ENCODE results near the gene ARHGEF4.

The ARHGEF4 gene

DNA sequence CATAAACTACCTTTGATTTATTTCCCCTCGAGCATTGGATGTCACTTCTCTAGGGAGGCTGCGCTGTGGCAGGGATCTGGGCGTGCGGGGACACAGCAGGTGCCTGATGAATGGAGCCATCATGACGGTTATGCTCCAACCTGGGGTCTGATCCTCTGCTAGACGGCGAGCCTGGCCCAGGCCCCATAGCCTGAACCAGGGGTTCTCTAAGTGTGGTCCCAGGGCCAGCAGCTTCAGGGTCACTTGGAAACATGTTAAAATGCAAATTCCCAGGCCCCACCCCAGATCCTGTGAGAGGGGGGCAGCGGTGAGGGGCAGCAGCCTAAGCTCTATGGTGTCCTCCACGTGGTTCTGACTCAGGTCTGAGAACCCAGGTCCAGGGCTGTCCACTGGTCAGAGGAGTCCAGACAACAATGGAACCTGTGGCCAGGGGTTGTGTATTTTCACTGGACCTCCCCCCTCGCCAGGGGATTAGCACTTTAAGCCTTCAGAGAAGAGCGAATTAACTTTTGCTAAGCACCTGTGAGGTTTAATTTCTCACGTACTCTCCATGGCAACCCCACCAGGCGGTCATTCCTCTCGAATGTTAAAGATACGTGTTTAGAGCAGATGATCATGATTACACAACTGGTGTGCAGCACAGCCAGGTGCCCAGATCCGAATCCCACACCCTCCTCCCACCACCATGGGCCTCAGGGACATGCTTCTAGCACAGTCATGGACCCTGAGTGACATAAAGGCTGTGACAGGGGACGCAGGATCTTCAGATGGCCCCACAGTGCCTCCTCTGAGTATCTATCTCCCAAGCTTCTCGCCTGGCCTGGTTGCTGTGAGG lies 1.6 kb upstream of the ARHGEF4 start:
- no peak for DNase-seq

DNA sequence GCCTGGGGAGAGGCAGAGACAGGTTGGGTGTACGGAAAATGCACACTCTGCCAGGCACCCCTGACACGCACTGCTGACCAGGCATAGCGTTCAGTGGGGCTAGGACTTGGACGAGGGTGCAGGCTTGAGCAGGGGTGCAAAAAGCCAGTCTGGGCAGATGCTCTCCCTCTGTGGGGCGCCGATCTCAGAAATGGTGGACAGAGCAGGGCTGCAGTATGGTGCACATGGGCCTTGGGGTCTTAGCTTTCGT lies 1.0 kb upstream of the ARHGEF4 start:
- DNase-seq = no peak

- DNase-seq = no peak
Measured at GRCh38 chr2:130837175-130837810, 579 bp downstream of the ARHGEF4 start.

DNA sequence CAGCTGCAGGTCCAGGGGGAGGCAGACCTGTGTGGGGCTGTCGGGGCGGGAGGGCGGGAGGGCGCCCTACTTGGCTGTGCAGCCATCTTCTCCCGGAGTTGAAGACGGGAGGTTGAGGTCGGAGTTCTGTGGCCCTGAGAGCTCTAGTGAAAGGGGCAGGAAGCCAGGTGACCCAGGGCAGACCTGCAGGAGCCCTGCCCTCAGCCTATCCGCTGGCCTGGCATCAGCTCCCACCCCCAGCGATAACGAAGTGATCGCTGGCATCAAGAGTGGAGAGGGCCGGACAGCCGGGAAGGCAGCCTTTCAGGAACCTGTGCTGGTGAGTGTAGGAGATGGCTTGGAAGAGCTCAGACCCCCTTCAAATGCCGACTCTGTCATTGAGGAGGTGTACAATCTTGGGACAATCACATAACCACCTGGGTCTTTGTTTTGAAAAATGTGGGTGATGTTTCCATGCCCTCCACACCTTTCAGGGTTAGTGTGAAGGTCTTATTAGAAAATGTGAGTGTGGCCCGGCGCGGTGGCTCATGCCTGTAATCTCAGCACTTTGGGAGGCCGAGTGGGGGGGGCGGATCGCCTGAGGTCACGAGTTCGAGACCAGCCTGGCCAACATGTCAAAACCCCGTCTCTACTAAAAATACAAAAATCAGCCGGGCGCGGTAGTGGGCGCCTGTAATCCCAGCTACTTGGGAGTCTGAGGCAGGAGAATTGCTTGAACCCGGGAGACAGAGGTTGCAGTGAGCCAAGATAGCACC lies 1.3 kb downstream of the ARHGEF4 start:
- DNase-seq = no peak

DNA sequence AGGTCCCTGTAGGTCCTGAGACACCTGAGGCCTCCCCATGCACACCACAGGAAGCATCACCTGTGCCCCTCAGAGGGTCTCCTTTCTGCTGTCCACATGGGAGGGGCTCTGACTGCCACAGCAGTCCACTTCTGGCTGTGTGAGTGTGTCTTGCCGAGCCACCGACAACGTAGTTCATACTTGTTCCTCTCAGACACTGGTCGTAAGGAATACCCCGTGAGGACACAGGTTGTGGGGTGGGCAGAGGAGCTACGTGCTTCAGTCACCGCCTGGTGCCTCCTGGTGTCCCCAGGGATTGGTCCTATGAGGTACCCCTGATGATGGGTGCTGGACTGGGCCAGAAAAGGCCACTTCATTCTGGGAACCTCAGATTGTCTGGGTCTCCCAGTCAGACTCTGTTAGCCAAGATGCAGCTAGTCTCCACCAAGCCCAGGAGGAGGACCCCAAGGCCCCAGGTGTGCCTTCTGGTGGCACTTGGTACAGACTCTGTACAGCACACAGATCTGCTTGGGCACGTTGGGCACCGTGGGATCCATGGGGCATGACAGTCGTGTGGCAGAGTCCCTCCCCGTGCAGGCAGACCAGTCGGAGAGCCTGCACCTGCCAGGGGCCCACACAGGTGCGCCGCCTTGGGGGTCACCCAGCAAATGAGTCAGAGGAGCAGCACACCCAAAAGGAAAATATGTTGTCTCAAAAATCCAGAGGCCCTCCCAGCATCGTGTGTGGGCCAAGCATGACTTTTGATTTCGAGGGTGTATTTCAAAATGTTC lies 2.5 kb downstream of the ARHGEF4 start:
- DNase-seq = no peak

DNA sequence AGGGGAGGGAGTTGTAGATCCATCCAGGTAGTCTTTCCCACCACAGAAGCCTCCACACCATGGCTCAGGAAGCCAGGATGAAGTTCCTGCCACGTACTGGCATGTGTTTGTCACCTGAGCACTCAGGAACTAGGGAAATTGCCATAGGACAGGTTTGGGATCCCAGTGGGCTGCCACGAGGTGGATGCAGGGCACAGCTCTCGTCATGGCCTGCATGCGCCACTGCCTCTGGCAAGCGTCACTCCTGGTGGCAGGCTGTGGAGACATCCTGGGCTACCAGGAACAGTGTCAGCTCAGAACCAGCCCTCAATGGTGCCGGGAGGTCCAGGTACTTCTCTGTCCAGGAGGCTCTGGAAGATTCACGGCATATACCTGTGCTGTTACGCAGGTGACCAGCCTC lies 3.8 kb downstream of the ARHGEF4 start:
- no peak for DNase-seq

- no peak for DNase-seq
Measured at GRCh38 chr2:130841741-130842365, 5.1 kb downstream of the ARHGEF4 start.

- DNase-seq = no peak
Measured at GRCh38 chr2:130842770-130843169, 6.1 kb downstream of the ARHGEF4 start.

- DNase-seq = no peak
Measured at GRCh38 chr2:130843321-130843985, 6.7 kb downstream of the ARHGEF4 start.

GRCh38 chr2:130844161-130844560 lies 7.4 kb downstream of the ARHGEF4 start:
- DNase-seq = no peak

GRCh38 chr2:130845505-130846085 lies 8.9 kb downstream of the ARHGEF4 start:
- no peak for DNase-seq

GRCh38 chr2:130846233-130846632 lies 9.5 kb downstream of the ARHGEF4 start:
- DNase-seq = no peak

- DNase-seq = no peak
Measured at GRCh38 chr2:130846686-130847375, 10.1 kb downstream of the ARHGEF4 start.

DNA sequence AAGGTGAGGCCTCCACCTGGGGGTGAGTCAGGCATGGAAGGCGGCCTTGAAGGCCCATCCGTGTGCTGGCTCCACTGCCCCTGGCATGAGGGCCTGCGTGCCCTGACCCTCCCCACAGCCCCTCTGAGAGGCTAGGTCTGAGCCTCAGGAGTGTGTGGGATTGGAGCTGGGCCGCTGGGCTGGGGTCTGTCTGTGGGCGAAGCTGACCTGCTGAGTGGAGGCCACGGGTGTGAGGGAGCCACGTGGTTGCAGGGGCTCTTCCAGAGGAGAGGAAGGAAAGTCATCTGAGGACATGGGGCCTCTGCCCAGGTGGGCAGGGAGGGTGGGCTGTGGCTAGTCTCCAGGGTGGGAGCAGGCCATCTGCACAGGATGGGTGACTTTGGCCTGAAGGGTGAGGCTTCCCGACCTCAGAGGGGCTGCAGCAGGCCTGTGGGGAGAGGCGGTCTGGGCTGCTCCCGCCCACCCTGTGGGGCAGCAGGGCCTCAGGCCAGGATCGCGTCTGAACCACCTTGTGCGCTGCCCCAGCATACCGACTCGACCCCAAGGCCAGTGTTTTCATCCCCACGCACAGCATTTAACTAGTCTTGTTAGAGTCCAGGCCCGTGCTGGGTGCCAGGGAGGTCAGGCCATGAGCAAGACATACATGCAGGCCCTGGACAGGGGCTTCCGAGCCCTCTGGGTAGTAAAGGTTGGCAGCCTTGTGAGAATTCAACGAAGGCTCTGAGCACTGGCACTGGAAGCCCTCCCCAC lies 11.2 kb downstream of the ARHGEF4 start:
- no peak for DNase-seq

DNA sequence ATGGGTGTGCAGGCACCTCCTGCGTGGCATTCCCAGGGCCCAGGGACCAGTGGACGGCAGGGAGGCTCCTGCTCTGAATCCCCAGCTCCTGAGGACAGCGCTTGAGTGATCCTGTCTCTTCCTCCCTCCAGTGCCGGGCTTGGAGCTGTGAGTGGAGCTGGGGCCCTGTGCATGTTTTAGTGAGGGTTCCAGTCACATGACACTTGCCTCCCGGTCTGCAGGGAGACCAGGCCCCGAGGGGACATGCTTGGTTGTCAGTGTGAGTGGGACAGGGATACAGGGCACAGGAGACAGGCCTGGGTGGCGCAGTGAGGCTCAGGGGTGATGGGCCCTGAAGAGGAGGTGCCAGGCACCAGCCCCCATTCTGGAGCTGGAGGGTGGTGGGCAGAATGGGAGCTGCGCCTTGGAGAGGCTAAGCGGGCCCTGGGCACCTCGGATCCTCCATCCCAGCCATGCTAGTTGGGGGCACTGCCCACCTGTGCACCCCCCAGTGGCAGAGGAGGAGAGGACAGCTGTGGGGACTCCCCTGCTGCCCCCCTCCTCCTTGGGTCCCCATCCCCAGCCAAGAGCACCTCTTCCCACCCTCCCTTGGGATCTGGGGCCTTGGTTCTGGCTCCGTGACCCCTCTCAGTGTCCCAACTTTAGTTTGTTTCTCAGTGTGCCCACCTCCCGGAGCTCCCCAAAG lies 12.0 kb downstream of the ARHGEF4 start:
- DNase-seq = no peak

DNA sequence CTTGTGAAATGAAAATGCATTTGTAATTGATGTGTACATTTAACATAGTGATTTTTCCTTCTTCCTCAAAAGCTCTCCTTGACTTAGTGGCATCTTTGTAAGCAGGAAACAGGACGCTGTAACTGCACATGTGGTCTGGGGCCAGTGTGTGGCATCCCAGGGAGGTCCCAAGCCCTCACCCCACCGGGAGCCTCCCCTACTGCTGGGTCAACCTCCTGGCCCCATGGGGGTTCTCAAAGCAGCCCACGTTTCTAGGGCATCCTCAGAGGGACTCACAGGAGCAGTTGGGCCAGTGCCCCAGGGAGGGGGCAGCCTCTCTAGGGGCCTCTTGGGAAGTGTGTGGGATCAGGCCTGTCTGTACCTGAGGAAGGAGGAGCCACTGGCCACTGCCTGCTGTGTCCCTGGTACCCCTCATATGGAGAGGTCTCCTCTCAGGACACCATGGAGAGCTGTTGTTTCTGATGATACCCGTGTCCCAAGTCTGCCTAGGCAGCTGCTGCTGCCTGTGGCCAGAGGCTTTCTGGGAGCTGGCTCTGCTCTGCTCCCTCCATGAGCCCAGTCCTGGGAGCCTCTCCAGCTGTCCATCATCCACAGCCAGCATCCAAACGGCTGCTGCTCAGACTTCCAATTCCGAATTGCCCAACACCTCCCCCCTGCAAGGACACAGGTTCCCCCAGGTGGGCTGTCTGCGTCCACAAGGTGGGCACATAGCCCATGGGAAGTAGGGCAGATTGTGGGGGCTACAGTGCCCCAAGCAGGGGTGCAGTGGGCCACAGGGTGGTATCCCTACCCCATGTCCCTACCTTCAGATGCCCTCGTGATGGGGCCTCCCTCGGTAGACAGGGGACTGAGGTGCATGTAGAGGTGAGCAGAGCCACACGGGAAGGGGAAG lies 13.4 kb downstream of the ARHGEF4 start:
- DNase-seq = no peak

GRCh38 chr2:130850788-130851623 lies 14.3 kb downstream of the ARHGEF4 start:
- no peak for DNase-seq

Data from activated gamma-delta T cell (primary cell).